ENCODE results near the gene ZPR1. TPM values are rescaled to one million over a fixed set of nuclear protein-coding genes. Genes with fewer than 3 reads are reported as not detected.

ZPR1 gene
- total RNA-seq, 1 donor from 2014 or later, result 19.4 TPM

DNA sequence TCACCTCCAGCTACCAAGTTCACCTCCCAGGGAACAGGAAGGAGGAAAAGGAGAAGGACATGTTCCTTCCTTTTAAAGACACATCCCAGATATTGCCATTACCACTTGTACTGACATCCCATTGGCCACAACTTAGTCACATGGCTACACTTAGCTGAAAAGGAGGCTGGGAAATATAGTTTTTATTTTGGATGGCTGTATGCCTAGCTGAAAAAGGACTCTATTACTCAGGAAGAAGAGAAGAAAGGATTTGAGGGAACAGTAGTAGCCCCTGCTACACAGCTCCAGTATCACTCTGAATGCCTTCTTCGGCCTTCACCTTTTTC is 5.9 kb upstream of the ZPR1 start:
- no peak overlapping the region for H3K4me3 ChIP-seq
- no peaks in the 10 kb centered on the region for H3K27me3 ChIP-seq
- no peak overlapping the region for H3K27ac ChIP-seq
- H3K4me1 ChIP-seq, result peaks cover 5% of the 10 kb centered on the region
- H3K36me3 ChIP-seq, result no peaks in the 10 kb centered on the region
- intact Hi-C loops (cut with DNase I), result no loop called here
- DNase-seq (ENCODE audit: extremely low spot score in 2 of 2), result no peak
- no peaks in the 10 kb centered on the region for H3K9me3 ChIP-seq
- TF ChIP-seq CTCF (IDR thresholded peaks at IDR 0.05) (no peak), POLR2AphosphoS5 (IDR thresholded peaks at IDR 0.05; ENCODE audit: insufficient read depth in 1 of 2, low read depth in 1 of 2) (no peak), POLR2A (IDR thresholded peaks at IDR 0.05) (no peak)

DNA sequence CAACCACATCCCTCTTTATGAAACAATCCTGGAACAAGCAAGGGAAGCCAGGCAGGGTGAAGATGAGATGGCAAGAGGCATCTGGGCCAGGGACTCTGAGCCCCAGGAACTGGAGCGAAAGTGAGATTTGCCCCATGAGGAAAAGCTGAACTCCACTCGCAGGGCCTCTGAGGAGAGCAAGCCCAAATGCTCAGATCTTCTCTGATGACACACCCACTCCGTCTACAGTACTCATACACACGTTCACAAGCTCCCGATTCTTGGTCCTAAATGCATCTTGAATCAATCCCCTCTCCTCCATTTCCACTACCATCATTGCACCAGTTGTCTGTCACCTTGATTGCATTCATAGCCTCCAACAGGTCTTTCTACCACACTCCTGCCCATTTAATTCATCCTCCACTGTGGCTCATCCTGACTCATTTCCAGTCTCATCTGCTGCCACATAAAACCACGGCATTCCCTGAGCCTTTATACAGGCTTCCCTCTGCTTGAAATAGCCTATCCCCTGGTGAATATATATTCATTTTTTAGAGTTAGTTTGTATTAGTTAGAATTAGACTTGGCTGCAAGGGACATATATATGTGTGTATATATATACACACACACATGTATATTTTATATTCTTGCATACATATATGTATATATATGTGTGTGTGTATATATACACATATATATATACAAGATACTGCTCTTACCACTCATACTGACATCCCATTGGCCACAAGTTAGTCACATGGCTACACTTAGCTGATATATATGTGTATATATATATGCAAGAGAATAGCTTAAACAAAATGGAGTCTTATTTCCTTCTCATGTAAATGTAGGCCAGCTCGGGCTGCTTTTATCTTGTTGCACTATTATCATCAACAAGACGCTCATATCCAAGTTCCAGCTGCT is 5.3 kb upstream of the ZPR1 start:
- no peak for DNase-seq (ENCODE audit: extremely low spot score in 2 of 2)
- H3K9me3 ChIP-seq, result no peaks in the 10 kb centered on the region
- H3K36me3 ChIP-seq, result no peaks in the 10 kb centered on the region
- H3K27ac ChIP-seq, result no peak overlapping the region
- no peak overlapping the region for H3K4me3 ChIP-seq
- TF ChIP-seq POLR2AphosphoS5 (IDR thresholded peaks at IDR 0.05; ENCODE audit: insufficient read depth in 1 of 2, low read depth in 1 of 2) (no peak), POLR2A (IDR thresholded peaks at IDR 0.05) (no peak), CTCF (IDR thresholded peaks at IDR 0.05) (no peak)
- H3K4me1 ChIP-seq, result peaks cover 12% of the 10 kb centered on the region
- no peaks in the 10 kb centered on the region for H3K27me3 ChIP-seq
- intact Hi-C loops (cut with DNase I), result no loop called here

GRCh38 chr11:116792144-116792868 is 4.5 kb upstream of the ZPR1 start:
- no peaks in the 10 kb centered on the region for H3K36me3 ChIP-seq
- peaks cover 14% of the 10 kb centered on the region for H3K4me1 ChIP-seq
- no peaks in the 10 kb centered on the region for H3K27me3 ChIP-seq
- intact Hi-C loops (cut with DNase I), result no loop called here
- H3K9me3 ChIP-seq, result no peaks in the 10 kb centered on the region
- no peak overlapping the region for H3K27ac ChIP-seq
- no peak overlapping the region for H3K4me3 ChIP-seq
- DNase-seq (ENCODE audit: extremely low spot score in 2 of 2), result no peak
- no peak for TF ChIP-seq POLR2AphosphoS5 (IDR thresholded peaks at IDR 0.05; ENCODE audit: insufficient read depth in 1 of 2, low read depth in 1 of 2)
- no peak for TF ChIP-seq POLR2A (IDR thresholded peaks at IDR 0.05)
- TF ChIP-seq CTCF (IDR thresholded peaks at IDR 0.05), result no peak

DNA sequence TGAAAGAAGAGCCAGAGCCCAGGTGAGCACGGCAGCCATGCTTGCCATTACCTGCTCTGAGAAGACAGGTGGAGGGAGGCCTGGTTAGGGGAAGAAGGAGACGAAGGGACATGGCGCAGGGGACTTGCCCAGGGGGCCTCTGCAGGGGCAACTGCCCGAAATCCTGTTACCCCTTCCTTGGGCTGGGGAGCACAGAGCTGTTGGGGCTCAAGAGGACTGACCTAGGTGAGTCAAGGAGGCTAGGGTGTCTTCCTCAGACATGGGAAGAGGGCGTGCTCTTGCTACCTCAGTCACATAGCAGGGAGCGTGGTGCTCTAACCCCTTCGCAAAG is 4.0 kb upstream of the ZPR1 start, which contains the start of gene APOA5:
Gene APOA5 (minus strand): TSS at position 67 of the 331 bp plus-strand sequence. CDS start 19 bp downstream, at position 48.
- Histone ChIP-seq H3K36me3 (no peaks in the 10 kb centered on the region), H3K4me3 (no peak within 1 kb of the TSS), H3K27ac (no peak within 1 kb of the TSS), H3K9me3 (no peaks in the 10 kb centered on the region), H3K27me3 (no peaks in the 10 kb centered on the region), H3K4me1 (peaks cover 19% of the 10 kb centered on the region)
- TF ChIP-seq CTCF (IDR thresholded peaks at IDR 0.05) (no peak), POLR2A (IDR thresholded peaks at IDR 0.05) (no peak), POLR2AphosphoS5 (IDR thresholded peaks at IDR 0.05; ENCODE audit: insufficient read depth in 1 of 2, low read depth in 1 of 2) (no peak)
- intact Hi-C loops (cut with DNase I), result no loop called here
- no peak for DNase-seq (ENCODE audit: extremely low spot score in 2 of 2)
